Left ventricle myocardium inferior (tissue), 1 donor: ENCODE results near the gene SLC14A1. TPM values are rescaled to one million over a fixed set of nuclear protein-coding genes. Genes with fewer than 3 reads are reported as not detected.

ENCODE experiments used
- DNase-seq: peaks from one replicate; pipeline ENCODE4 v3.0.0-alpha.2; 2020
- H3K27ac ChIP-seq: fragments of 200-600 bp; replicated peaks from 2 replicates; pipeline ENCODE4 v1.8.0; 2021
- H3K27me3 ChIP-seq: fragments of 200-600 bp; 2 replicates; pipeline ENCODE4 v1.8.0; 2021; ENCODE audit warnings: low read depth
- H3K36me3 ChIP-seq: fragments of 200-600 bp; 2 replicates; pipeline ENCODE4 v1.8.0; 2021
- H3K4me1 ChIP-seq: fragments of 200-600 bp; 2 replicates; pipeline ENCODE4 v1.8.0; 2021
- H3K4me3 ChIP-seq: fragments of 200-600 bp; 2 replicates; pipeline ENCODE4 v1.8.0; 2021; ENCODE audit warnings: mild to moderate bottlenecking, moderate library complexity
- H3K9me3 ChIP-seq: fragments of 200-600 bp; replicated peaks from 2 replicates; pipeline ENCODE4 v1.8.0; 2021
- intact Hi-C: fragments of 100-400 bp; cut with micrococcal nuclease; formaldehyde crosslinking; loops from one replicate; pipeline ENCODE4 v1.11.0; 2022
- total RNA-seq: library from RNA; stranded (reverse); fragmentation: NEBNext Ultra II Directional; extraction: Animal tissue kit (Norgen Biotek cat#: 25700); gene quantifications from one replicate; pipeline ENCODE4 v1.2.1, GENCODE V29; 2021
- TF ChIP-seq, protein P1 (sequence below): fragments of 200-600 bp; IDR thresholded peaks from 2 replicates; pipeline ENCODE4 v1.8.0; 2021; ENCODE audit warnings: antibody characterized with exemption, mild to moderate bottlenecking, borderline replicate concordance
- donor health status: DM: no; HTN: yes; CAD: no; lungs with severe emphysema.

The SLC14A1 gene
- total RNA-seq, 1 donor from 2014 or later = 22.1 TPM

DNA sequence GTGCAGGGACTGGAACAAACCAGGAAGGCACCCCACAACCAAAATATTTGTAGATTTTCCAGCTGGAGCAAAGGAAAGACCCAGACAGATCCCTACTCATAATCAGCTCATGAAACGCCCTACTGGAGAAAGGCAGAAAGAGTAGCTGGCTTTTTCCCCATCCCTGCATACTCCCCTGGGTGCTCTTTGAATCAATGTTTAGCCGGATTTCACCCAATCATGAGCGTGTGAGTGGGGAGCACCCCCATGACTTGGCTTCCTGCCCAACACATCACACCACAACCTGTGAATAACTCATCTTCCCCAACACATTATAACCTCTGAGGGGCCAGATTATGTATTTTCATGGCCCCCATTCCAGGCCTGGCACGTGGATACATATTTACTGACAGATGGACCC is 35.1 kb upstream of the SLC14A1 start:
- Histone ChIP-seq H3K27ac (no peak overlapping the region), H3K27me3 (no peaks in the 10 kb centered on the region), H3K36me3 (no peaks in the 10 kb centered on the region), H3K9me3 (no peaks in the 10 kb centered on the region), H3K4me1 (no peaks in the 10 kb centered on the region), H3K4me3 (no peak overlapping the region)
- DNase-seq = no peak
- intact Hi-C loops = no loop called here
- TF ChIP-seq, protein P1, sequence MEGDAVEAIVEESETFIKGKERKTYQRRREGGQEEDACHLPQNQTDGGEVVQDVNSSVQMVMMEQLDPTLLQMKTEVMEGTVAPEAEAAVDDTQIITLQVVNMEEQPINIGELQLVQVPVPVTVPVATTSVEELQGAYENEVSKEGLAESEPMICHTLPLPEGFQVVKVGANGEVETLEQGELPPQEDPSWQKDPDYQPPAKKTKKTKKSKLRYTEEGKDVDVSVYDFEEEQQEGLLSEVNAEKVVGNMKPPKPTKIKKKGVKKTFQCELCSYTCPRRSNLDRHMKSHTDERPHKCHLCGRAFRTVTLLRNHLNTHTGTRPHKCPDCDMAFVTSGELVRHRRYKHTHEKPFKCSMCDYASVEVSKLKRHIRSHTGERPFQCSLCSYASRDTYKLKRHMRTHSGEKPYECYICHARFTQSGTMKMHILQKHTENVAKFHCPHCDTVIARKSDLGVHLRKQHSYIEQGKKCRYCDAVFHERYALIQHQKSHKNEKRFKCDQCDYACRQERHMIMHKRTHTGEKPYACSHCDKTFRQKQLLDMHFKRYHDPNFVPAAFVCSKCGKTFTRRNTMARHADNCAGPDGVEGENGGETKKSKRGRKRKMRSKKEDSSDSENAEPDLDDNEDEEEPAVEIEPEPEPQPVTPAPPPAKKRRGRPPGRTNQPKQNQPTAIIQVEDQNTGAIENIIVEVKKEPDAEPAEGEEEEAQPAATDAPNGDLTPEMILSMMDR = no peak

DNA sequence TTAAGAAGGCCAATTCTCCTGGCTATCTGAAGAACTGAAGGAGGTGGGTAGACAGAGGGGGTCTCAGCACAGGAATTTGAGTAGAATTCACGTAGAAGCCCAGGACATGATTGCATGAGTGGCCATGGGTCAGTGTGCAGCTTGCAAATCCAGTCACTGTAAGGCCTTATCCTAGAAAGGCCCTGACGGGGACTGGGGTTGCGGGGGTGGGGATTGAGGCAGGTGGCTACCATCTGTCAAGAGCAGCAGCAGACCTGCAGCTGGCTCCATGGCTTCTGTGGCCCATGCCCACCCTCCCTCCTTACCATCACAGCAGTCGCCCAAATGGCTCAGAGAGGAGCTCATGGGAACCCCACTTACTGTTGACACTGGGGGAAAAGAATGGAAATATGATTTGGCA is 34.6 kb upstream of the SLC14A1 start:
- Histone ChIP-seq H3K9me3 (peaks cover 1% of the 10 kb centered on the region), H3K27ac (no peak overlapping the region), H3K4me1 (no peaks in the 10 kb centered on the region), H3K27me3 (no peaks in the 10 kb centered on the region), H3K4me3 (no peak overlapping the region), H3K36me3 (no peaks in the 10 kb centered on the region)
- TF ChIP-seq, protein P1 = no peak
- intact Hi-C loops = no loop called here
- no peak for DNase-seq

DNA sequence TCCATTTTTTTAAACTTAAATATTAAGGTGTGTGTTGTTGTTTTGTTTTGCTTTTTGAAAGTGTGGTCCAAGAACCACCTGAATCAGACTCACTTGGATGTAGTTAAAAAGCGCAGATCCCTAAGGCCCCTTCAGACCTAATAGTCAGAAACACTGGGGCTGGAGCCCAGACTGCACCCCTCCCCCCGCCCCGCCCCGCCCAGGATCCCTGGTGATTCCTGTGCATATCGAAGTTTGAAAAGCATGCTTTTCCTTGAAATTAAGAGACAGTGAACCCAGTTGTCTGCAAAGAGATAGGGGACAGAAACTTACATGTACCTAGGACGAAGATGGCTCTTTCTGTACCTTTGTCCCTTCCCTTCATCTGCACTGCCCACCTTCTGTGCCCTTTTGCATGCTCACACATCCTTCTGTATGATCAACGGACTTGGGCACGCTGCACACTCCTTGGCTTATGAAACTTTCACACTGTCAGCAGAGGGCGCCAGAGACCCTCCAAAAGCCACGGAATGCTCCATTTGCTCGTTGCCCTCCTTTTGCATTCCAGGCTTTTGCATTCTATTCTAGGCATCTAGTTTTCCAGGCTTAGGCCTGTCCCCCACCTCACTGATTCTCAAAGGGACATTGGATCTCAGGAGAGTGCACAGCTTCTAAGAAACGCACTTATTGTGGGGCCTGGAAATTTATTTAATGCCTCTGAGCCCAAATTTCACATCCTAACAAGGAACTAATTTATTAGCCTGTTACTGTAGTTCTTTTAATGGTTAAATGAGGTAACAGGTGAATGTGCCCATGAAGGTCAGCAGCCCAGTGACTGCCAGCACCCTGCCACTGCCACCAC is 32.8 kb upstream of the SLC14A1 start:
- peak; percentile 73 for DNase-seq
- Histone ChIP-seq H3K9me3 (peaks cover 8% of the 10 kb centered on the region), H3K27me3 (no peaks in the 10 kb centered on the region), H3K4me1 (no peaks in the 10 kb centered on the region), H3K36me3 (no peaks in the 10 kb centered on the region), H3K4me3 (no peak overlapping the region), H3K27ac (no peak overlapping the region)
- TF ChIP-seq, protein P1 = peak; percentile 85
- intact Hi-C loops = loop anchor here (2.0 kb wide), 1 partner anchor 190 kb away; no protein-coding TSS in a partner anchor

DNA sequence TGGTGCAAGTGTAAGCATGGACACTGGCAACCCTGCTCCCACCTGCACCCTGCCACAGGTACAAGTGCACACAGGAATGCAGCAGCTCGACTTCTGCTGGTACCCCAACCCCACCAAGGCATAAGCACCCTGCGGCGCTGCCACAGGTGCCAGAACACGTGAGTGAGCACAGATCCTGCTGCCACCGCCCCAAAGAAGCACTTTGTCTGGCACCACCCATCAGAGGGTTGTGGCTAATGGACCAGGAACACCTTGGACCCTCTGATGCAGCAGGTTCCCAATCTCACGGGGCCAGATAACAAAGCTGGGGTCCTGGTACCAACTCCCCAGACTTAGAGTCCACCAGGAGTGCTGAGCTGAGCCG is 32.2 kb upstream of the SLC14A1 start:
- TF ChIP-seq, protein P1 = no peak
- no peak overlapping the region for H3K4me3 ChIP-seq
- intact Hi-C loops = loop anchor here (2.0 kb wide), 1 partner anchor 189 kb away; no protein-coding TSS in a partner anchor
- H3K36me3 ChIP-seq = no peaks in the 10 kb centered on the region
- H3K27ac ChIP-seq = no peak overlapping the region
- no peaks in the 10 kb centered on the region for H3K27me3 ChIP-seq
- peaks cover 11% of the 10 kb centered on the region for H3K9me3 ChIP-seq
- no peaks in the 10 kb centered on the region for H3K4me1 ChIP-seq
- DNase-seq = no peak

DNA sequence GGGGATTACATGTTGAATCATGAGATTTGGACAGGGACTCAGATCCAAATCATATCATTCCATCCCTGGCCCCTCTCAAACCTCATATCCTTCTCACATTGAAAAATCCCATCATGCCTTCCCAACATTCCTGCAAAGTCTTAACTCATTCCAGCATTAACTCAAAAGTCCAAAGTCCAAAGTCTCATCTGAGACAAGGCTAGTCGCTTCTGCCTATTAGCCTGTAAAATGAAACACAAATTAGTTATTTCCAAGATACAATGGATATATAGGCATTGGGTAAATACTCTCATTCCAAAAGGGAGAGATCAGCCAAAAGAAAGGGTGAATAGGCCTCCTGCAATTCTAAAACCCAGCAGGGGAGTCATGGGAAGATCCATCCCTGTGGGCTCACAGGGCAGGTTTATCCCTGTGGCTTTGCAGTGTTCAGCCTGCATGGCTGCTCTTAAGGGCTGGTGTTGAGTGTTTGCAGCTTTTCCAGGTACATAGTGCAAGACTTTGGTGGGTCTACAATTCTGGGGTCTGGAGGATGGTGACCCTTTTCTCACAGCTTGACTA is 21.2 kb upstream of the SLC14A1 start:
- TF ChIP-seq, protein P1 = no peak
- DNase-seq = no peak
- Histone ChIP-seq H3K27ac (no peak overlapping the region), H3K36me3 (no peaks in the 10 kb centered on the region), H3K4me1 (no peaks in the 10 kb centered on the region), H3K27me3 (no peaks in the 10 kb centered on the region), H3K4me3 (no peak overlapping the region), H3K9me3 (peaks cover 37% of the 10 kb centered on the region)
- intact Hi-C loops = no loop called here
